DMS 273 (cell line): Measurements from ENCODE around the gene GNA12.
"Not testable (repeated sequence)": the region's sequence is repeated elsewhere in the genome, so short reads cannot be mapped to it uniquely, and the experiment has no call there.

Experiments used
- DNase-seq: peaks from one replicate; lab custom pipeline; 2025; ENCODE audit not compliant: unreplicated experiment; lab: John Stamatoyannopoulos, UW

Gene GNA12

GRCh38 chr7:2757904-2758672 is 86.0 kb downstream of the GNA12 start:
- DNase-seq, result peak; percentile 86

GRCh38 chr7:2757361-2757903 is 86.7 kb downstream of the GNA12 start:
- peak; percentile 86 for DNase-seq

GRCh38 chr7:2755531-2755930 is 88.6 kb downstream of the GNA12 start:
- no peak for DNase-seq

- no peak for DNase-seq
Observed at GRCh38 chr7:2754912-2755311, 89.2 kb downstream of the GNA12 start.

- DNase-seq, result no peak
Observed at GRCh38 chr7:2754086-2754485, 90.0 kb downstream of the GNA12 start.

GRCh38 chr7:2753148-2753547 is 91.0 kb downstream of the GNA12 start:
- no peak for DNase-seq

- DNase-seq, result no peak
Observed at GRCh38 chr7:2751086-2751485, 93.0 kb downstream of the GNA12 start.

GRCh38 chr7:2750004-2750407 is 94.1 kb downstream of the GNA12 start:
- DNase-seq, result no peak

GRCh38 chr7:2748684-2749083 is 95.4 kb downstream of the GNA12 start:
- DNase-seq, result not testable (repeated sequence)

- DNase-seq, result not testable (repeated sequence)
Observed at GRCh38 chr7:2743523-2744185, 100.5 kb downstream of the GNA12 start.

GRCh38 chr7:2738766-2739549 is 105.2 kb downstream of the GNA12 start:
- no peak for DNase-seq

GRCh38 chr7:2737771-2738540 is 106.2 kb downstream of the GNA12 start:
- no peak for DNase-seq

GRCh38 chr7:2737005-2737743 is 106.9 kb downstream of the GNA12 start:
- not testable (repeated sequence) for DNase-seq

GRCh38 chr7:2736411-2736914 is 107.6 kb downstream of the GNA12 start:
- DNase-seq, result no peak

- no peak for DNase-seq
Observed at GRCh38 chr7:2735744-2736143, 108.4 kb downstream of the GNA12 start.

GRCh38 chr7:2734751-2735571 is 109.1 kb downstream of the GNA12 start:
- no peak for DNase-seq

- DNase-seq, result no peak
Observed at GRCh38 chr7:2734084-2734686, 109.9 kb downstream of the GNA12 start.

GRCh38 chr7:2732959-2733584 is 111.0 kb downstream of the GNA12 start:
- DNase-seq, result no peak
